SU-DHL-6 (cell line): Measurements from ENCODE around the gene KISS1R.

Experiments
- H2AFZ ChIP-seq: fragments of 200-600 bp; sonication (generic); 2 replicates; pipeline ENCODE4 v1.6.1; 2014; ENCODE audit warnings: low read depth, mild to moderate bottlenecking, moderate library complexity, mixed read lengths, antibody characterized with exemption, low read length; ENCODE audit not compliant: severe bottlenecking
- H3F3A ChIP-seq: fragments of 200-600 bp; shearing (Covaris generic); 2 replicates; pipeline ENCODE4 v1.6.0; 2016; ENCODE audit warnings: antibody characterized with exemption, mild to moderate bottlenecking; ENCODE audit not compliant: insufficient read depth
- H3K27ac ChIP-seq: fragments of 200-600 bp; sonication (generic); 2 replicates; pipeline ENCODE4 v1.5.1; 2016; ENCODE audit warnings: low read depth, mild to moderate bottlenecking, low read length, moderate library complexity, mixed read lengths
- H3K27me3 ChIP-seq: fragments of 200-600 bp; sonication (generic), shearing (Covaris generic); 2 replicates; pipeline ENCODE4 v1.6.0; 2014; ENCODE audit warnings: mild to moderate bottlenecking, low read length
- H3K36me3 ChIP-seq: fragments of 200-600 bp; sonication (generic); 2 replicates; pipeline ENCODE4 v1.6.1; 2014; ENCODE audit warnings: mild to moderate bottlenecking, low read length, mixed read lengths
- H3K4me2 ChIP-seq: fragments of 300-600, 200-600 bp; shearing (Covaris generic), sonication (generic); 2 replicates; pipeline ENCODE4 v1.6.0; 2014; ENCODE audit warnings: low read length, low read depth, mild to moderate bottlenecking; ENCODE audit not compliant: poor library complexity, severe bottlenecking
- H3K4me3 ChIP-seq: fragments of 200-600 bp; sonication (generic); 2 replicates; pipeline ENCODE4 v1.5.1; 2014; ENCODE audit warnings: antibody characterized with exemption, low read length, mild to moderate bottlenecking, mixed read lengths; ENCODE audit not compliant: insufficient read depth, poor library complexity, severe bottlenecking
- H3K79me2 ChIP-seq: fragments of 200-600 bp; sonication (generic); 2 replicates; pipeline ENCODE4 v1.6.1; 2014; ENCODE audit warnings: mild to moderate bottlenecking, low read length, moderate library complexity; ENCODE audit not compliant: insufficient read depth
- H3K9ac ChIP-seq: fragments of 200-600 bp; sonication (generic); 2 replicates; pipeline ENCODE4 v1.7.0; 2014; ENCODE audit warnings: mild to moderate bottlenecking, low read length
- H3K9me2 ChIP-seq: fragments of 200-600 bp; sonication (generic); replicated peaks from 2 replicates; pipeline ENCODE4 v1.6.1; 2014; ENCODE audit warnings: low read length; ENCODE audit not compliant: insufficient read depth
- H3K9me3 ChIP-seq: fragments of 200-600 bp; sonication (generic); 2 replicates; pipeline ENCODE4 v1.6.1; 2014; ENCODE audit warnings: low read length, mixed read lengths; ENCODE audit not compliant: insufficient read depth
- H4K20me1 ChIP-seq: fragments of 200-600 bp; sonication (generic); 2 replicates; pipeline ENCODE4 v1.6.1; 2014; ENCODE audit warnings: low read depth, mild to moderate bottlenecking, antibody characterized with exemption, low read length, moderate library complexity, mixed read lengths
- CTCF ChIP-seq: fragments of 200-600 bp; sonication (generic); IDR thresholded peaks from one replicate; pipeline ENCODE4 v1.5.1; 2017; ENCODE audit warnings: antibody characterized with exemption, mild to moderate bottlenecking, low read length, moderate library complexity; ENCODE audit not compliant: insufficient read depth, poor library complexity, severe bottlenecking
- EZH2phosphoT487 ChIP-seq: fragments of 200-600 bp; sonication (generic), shearing (Covaris generic); conservative IDR thresholded peaks from 2 replicates; pipeline ENCODE4 v1.6.1; 2018; ENCODE audit warnings: mild to moderate bottlenecking, antibody characterized with exemption, low read length, moderate library complexity, mixed read lengths

Gene KISS1R

GRCh38 chr19:931860-932647 lies 14.9 kb downstream of the KISS1R start:
- Histone ChIP-seq H3K4me3 (no peak overlapping the region), H3K79me2 (no peaks in the 10 kb centered on the region), H3K27me3 (no peaks in the 10 kb centered on the region), H3K4me2 (no peak overlapping the region), H3K36me3 (no peaks in the 10 kb centered on the region), H3F3A (no peaks in the 10 kb centered on the region), H2AFZ (no peak overlapping the region), H3K9me2 (no peaks in the 10 kb centered on the region), H3K9ac (no peak overlapping the region), H4K20me1 (no peaks in the 10 kb centered on the region), H3K9me3 (no peaks in the 10 kb centered on the region), H3K27ac (no peak overlapping the region)
- no peak for TF ChIP-seq EZH2phosphoT487
- no peak for TF ChIP-seq CTCF

- no peak overlapping the region for H3K9ac ChIP-seq
- no peaks in the 10 kb centered on the region for H3K36me3 ChIP-seq
- H3K4me3 ChIP-seq, result no peak overlapping the region
- no peaks in the 10 kb centered on the region for H4K20me1 ChIP-seq
- H3K27me3 ChIP-seq, result no peaks in the 10 kb centered on the region
- no peak overlapping the region for H2AFZ ChIP-seq
- H3K9me3 ChIP-seq, result no peaks in the 10 kb centered on the region
- TF ChIP-seq CTCF (no peak), EZH2phosphoT487 (no peak)
- H3F3A ChIP-seq, result no peaks in the 10 kb centered on the region
- H3K79me2 ChIP-seq, result no peaks in the 10 kb centered on the region
- no peaks in the 10 kb centered on the region for H3K9me2 ChIP-seq
- no peak overlapping the region for H3K4me2 ChIP-seq
- H3K27ac ChIP-seq, result no peak overlapping the region
These were observed 15.8 kb downstream of the KISS1R start for GRCh38 chr19:932648-933552.

GRCh38 chr19:933553-933882 lies 16.4 kb downstream of the KISS1R start:
- H3F3A ChIP-seq, result no peaks in the 10 kb centered on the region
- no peak overlapping the region for H3K4me2 ChIP-seq
- no peak overlapping the region for H3K9ac ChIP-seq
- no peaks in the 10 kb centered on the region for H3K9me3 ChIP-seq
- no peak overlapping the region for H3K27ac ChIP-seq
- no peaks in the 10 kb centered on the region for H3K9me2 ChIP-seq
- no peaks in the 10 kb centered on the region for H3K36me3 ChIP-seq
- TF ChIP-seq CTCF (no peak), EZH2phosphoT487 (no peak)
- no peak overlapping the region for H2AFZ ChIP-seq
- no peaks in the 10 kb centered on the region for H3K27me3 ChIP-seq
- H4K20me1 ChIP-seq, result no peaks in the 10 kb centered on the region
- H3K79me2 ChIP-seq, result no peaks in the 10 kb centered on the region
- no peak overlapping the region for H3K4me3 ChIP-seq
